GM04503 (cell line): ENCODE data around the gene FLACC1.
"Not testable (repeated sequence)": the region's sequence is repeated elsewhere in the genome, so short reads cannot be mapped to it uniquely, and the experiment has no call there.

Source experiments
- DNase-seq: peaks from one replicate; pipeline ENCODE4 v3.0.0-alpha.2; 2012; ENCODE audit warnings: low read depth

Gene FLACC1

DNA sequence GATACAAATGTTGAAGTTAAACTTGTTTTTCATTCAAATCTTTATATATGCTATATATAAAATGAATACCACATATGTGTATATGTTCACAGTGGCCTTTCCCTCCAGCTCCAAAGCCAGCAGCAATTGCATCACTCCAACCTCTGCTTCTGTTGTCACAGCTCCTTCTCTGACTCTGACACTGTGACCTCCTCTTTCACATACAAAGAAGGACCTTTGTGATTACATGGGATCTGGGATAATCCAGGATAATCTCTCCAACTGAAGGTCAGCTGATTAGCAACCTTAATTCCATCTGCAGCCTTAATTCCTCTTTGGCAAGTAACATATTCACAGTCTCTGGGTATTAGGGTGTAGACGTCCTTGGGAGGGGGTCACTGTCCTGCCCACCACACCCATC, 8.4 kb downstream of the FLACC1 start:
- DNase-seq: no peak

DNA sequence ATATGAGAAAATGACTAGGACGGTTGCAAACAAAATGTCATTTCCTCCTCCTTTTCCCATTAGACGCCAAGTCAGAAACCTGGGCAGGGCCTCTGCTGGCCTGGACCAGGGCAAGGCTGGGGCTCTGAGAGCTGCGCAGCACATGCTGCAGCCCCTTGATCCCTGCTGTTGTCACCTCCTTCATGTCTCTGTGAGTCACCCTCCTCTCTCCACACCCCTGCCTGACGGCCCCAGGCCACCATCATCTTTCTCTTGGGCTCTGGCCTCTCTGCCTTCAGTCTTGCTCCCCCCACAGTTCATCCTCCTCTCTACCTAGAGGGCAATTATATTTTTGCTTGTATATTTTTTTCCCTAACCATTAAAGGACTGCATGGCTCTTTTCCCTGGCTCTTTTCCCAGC, 10.0 kb downstream of the FLACC1 start:
- DNase-seq: no peak

DNA sequence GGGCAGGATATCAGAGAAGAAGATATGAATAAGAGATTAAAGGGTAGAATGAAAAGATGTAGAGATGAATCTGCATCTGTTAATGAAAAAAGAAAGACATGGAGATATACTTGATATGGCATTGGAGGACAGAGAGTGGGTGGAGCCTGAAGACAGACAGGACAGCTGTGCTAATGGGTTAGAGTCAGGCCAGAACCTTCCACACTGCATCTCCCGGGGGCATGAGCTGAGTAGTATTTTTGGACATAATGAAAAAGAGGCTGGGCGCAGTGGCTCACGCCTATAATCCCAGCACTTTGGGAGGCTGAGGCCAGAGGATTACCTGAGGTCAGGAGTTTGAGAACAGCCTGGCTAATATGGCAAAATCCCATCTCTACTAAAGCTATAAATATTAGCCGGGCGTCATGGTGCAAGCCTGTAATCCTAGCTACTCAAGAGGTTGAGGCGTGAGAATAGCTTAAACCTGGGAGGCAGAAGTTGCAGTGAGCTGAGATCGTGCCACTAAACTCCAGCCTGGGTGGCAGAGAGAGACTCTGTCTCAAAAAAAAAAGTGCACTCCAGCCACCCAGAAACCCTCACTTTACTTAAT, 11.4 kb downstream of the FLACC1 start:
- no peak for DNase-seq

DNA sequence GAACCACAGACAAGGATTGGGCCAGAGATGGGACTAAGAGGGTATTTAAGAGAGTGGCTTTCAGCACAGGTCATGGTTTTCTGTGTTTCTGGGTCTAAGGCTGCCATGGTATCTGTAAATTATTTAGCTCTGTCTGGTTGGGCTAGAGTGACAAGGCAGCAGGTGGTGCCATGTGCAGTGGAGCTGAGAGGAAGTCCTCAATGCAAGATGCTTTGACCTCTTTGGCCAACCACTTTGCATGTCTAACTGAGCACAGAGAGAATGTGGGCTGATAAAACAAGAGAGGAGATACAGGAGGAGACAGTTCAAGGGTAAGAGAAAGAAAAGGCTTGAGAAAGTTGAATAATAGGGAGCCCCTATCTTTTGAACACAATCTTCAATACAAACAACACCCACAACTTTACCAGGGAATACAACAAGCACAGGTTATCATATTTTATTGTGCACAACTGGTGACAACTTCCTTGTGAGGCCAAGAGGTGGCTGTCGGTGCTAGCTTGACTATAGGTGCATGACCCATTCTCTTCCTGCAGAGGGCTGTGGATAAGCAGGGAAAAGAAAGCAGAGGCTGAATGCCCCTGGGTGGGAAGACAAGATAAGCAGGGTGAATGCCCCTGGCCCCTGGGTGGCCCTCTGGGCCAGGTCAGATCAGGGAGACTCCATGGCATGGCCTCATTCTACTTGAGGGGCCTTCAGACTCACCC, 12.3 kb downstream of the FLACC1 start:
- no peak for DNase-seq

DNA sequence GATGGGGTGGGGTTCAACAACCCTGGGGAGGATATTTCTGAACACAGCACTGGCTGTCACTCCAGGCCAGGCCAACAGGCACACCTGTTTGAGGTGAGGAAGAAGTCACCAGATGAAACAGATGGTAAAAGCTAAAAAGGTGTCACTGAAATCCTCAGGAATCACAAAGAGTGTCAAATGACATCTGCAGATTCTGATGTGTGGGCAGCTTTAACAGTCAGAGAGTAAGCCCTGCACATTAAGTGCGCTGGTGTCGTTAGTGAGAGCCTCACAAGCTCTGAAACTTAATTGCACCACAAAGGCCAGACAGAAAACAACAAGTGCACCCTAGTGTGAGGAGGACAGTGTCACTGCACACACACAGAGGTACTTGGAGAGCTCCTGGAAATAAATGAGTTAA, 13.6 kb downstream of the FLACC1 start:
- DNase-seq: no peak

DNA sequence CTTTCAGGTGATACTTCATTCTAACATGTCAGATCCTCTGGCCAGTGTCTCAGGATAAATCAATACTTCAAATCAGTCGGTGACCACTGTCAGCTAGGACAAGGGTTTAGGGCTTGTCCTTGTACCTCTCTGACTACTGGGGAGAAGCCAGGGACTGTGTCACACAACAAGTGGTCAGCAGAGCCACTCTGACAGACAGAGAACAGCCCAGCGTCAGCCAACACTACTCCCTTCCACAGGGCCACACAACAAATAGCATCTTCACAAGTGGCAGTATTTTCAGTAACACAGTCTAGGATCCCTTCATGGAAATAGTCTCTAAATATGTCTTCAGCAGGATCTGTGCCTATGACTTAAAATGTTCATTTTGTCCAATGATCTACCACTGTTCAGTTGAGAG, 14.2 kb downstream of the FLACC1 start:
- DNase-seq: no peak

DNA sequence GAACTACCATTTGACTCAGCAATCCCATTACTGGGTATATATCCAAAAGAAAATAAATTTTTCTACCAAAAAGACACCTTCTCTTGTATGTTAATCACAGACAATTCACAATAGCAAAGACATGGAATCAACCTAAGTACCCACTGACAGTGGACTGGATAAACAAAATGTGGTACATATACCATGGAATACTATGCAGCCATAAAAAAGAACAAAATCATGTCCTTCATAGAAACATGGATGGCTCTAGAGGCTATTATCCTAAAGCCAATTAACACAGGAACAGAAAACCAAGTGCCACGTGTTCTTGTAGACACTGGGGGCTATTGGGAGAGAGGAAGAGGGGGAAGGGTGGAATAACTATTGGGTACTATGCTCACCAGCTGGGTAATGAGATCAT, 27.7 kb downstream of the FLACC1 start:
- DNase-seq: no peak

DNA sequence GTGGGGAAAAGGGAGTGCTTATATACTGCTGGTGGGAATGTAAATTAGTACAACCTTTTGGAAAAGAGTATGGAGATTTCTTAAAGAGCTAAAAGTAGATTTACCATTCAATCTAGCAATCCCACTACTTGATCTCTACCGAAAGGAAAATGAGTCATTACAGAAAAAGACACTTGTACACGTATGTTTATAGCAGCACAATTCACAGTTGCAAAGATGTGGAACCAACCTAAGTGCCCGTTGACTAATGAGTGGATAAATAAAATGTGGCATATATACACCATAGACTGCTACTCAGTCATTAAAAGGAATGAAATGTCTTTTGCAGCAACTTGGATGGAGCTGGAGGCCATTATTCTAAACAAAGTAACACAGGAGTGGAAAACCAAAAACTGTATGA, 29.5 kb downstream of the FLACC1 start:
- no peak for DNase-seq

DNA sequence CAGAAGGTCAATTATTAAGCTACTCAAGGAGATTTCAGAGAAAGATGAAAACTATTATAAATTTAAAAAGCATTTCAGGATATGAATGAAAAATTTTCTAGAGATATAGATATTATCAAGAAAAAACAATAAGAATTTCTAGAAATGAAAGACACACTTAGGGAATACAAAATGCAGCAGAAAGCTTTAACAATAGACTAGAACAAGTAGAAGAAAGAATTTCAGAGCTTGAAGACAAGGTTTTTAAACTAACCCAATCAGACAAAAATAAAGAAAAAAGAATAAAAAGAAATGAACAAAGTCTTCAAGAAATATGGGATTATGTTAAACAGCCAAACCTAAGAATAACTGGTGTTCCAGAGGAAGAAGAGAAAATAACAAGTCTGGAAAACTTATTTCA, 34.4 kb downstream of the FLACC1 start:
- DNase-seq: no peak

DNA sequence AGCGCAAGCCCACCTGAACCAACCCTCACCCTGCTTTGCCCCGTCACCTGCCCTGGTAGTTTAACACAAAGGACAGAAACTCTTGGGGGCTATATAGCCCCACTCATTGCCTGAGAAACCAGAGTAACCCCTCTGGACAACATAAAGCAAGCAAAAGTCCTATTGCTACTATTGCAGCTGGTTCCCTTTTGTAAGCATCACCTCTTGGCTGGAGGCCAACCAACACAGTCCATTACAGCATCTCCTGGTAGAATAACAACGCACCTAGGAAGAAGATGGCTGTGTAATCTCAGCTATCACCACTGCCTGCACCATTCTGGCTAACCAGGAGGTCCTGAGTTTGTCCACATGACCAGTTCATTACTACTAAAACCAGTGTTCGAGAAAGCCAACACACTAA, 36.4 kb downstream of the FLACC1 start:
- no peak for DNase-seq

DNA sequence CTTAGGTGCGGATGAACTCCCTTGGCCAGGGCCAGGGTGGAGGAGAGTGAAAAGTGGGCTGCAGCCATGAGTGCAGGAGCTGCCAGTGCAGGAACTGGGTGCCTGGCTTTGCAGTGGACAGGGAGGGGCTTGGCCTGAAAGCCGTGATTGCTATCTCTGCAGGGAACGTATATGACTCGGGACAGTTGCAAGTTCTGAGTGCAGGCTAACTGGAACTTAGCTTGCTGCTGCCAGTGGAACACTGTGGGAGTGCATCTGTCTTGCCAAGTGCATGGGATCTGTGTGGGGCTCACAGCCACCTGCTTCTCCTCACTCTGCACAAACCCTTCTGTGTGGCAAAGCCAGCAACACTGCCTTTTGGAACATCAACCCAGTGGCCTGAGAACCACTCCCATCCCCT, 36.9 kb downstream of the FLACC1 start:
- no peak for DNase-seq

DNA sequence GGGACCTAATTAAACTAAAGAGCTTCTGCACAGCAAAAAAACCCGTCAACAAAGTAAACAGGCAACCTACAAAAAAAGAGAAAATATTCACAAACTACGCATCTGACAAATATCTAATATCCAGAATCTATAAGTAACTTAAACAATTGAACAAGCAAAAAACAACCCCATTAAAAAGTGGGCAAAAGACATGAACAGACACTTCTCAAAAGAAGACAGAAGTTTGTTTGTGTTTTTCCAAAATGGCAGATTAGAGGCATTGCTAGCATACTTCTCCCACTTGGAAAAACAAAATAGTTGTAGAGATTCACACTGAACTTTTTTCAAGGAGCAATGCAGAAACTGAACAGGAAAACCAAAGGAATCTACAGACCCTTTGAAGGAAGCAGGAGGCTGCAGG, 37.6 kb downstream of the FLACC1 start:
- no peak for DNase-seq

DNA sequence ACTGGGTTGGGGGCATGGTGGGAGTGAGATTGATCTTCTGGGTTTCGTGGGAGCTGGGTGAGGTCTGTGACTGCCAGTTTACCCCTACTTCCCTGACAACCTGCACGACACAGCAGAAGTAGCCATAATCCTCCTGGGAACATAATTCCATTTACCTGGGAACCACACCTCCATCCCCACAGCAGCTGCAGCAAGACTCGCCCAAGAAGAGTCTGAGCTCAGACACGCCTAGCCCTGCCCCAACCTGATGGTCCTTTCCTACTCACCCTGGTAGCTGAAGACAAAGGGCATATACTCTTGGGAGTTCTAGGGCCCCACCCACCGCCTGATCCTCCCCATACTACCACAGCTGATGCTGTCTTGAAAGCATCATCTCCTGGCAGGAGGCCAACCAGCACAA, 43.8 kb downstream of the FLACC1 start:
- no peak for DNase-seq

DNA sequence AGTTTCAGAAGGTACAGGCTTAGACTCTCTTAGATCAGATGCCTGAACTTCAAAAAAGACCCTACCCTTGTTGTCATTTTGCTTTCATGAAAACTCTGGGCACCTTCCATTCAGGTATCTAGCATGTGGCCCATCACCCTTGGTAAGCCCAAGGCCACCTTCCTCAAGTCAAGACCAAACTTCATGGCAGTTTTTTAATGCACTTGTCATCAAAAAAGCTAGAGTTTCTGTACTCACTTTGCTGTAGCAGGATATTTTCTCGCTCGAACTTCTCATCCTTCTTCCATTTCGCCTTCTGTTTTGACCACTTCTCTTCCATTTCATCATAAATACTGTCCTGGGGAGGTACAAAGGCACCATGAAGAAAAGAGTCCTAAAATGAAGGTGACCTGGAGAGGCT, 48.2 kb downstream of the FLACC1 start:
- no peak for DNase-seq

DNA sequence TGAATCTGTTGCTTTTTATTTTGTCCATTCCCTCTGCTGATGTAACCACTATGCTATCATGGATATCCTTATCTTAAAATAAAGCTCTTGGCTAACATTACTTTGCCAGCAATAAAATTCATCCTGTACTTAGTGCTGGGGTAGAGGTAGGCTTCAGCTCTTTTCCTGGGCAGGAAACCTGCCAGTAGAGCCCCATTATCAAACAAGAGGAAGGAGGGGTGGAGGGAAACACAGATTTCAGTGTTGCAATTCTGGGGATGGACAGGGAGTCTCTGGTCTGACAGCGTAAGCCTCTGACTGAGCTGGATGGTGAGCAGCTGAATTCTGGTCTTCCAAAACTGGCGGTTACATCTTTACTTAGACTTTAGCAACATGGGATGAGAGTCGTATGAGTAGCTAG, 49.3 kb downstream of the FLACC1 start:
- no peak for DNase-seq

DNA sequence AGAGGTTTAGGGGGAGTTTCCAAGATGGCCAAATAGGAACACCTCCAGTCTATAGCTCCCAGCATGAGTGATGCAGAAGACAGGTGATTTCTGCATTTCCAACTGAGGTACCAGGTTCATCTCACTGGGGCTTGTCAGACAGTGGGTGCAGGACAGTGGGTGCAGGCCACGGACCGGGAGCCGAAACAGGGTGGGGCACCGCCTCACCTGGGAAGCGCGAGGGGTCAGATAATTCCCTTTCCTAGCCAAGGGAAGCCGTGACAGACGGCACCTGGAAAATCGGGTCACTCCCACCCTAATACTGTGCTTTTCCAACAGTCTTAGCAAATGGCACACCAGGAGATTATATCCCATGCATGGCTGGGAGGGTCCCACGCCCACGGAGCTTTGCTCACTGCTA, 57.2 kb downstream of the FLACC1 start:
- not testable (repeated sequence) for DNase-seq

DNA sequence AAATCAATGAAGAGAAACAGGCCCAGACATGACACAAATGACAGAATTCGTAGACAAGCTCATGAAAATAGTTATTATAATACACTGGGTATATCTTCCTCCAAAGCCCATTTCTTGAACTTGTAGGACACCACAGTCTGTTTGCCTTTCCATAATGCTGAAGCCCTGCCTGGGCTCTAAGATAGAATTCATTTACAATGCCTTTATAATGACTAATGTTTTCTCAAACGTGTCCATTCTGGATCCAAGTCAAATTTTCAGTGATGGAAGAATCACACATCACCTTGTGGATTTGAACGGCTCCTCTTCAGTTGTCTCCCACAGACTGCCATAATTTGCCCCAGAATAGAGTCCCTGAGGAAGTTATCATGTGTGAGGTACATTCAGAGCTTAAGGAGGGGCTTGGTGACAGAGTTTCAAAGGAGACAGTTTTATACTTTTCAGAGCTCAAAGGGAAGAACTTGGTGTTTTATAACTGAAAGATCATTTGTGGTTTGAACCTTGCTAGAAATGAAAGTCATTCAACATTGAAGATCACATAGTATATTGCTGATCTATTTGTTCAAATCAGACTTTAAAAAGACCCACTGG, 58.6 kb downstream of the FLACC1 start:
- no peak for DNase-seq

DNA sequence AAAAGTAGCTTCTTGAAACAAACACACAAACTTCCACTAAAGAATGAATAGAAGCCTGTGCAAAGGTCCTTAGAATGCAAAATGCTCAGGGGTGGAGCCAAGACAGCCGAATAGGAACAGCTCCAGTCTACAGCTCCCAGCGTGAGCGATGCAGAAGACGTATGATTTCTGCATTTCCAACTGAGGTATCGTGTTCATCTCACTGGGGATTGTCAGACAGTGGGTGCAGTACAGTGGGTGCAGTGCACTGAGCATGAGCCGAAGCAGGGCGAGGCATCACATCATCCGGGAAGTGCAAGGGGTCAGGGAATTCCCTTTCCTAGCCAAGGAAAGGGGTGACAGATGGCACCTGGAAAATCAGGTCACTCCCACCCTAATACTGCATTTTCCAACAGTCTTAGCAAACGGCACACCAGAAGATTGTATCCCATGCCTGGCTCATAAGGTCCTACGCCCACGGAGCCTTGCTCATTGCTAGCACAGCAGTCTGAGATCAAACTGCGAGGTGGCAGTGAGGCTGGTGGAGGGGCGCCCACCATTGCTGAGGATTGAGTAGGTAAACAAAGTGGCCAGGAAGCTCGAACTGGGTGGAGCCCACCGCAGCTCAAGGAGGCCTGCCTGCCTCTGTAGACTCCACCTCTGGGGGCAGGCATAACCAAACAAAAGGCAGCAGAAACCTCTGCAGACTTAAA, 66.5 kb downstream of the FLACC1 start:
- DNase-seq: not testable (repeated sequence)

DNA sequence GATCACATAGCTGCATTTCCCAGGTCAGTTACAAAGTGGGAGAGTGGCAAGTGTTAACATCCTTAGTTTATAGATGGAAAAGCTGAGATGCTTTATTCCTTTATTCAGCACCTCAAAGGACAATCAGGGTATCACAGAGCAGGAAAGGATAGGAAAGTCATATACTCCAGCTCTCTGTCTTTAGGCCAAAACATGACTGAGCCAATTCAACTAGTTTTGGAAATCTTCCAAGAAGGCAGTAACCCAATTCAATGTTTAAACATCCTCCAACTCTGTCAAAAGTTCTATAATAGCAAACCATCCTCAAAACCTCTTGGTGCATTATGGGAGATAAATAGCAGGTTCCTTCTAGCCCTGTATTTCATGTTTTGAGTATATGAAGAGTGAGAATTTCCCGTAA, 71.6 kb downstream of the FLACC1 start:
- DNase-seq: no peak

DNA sequence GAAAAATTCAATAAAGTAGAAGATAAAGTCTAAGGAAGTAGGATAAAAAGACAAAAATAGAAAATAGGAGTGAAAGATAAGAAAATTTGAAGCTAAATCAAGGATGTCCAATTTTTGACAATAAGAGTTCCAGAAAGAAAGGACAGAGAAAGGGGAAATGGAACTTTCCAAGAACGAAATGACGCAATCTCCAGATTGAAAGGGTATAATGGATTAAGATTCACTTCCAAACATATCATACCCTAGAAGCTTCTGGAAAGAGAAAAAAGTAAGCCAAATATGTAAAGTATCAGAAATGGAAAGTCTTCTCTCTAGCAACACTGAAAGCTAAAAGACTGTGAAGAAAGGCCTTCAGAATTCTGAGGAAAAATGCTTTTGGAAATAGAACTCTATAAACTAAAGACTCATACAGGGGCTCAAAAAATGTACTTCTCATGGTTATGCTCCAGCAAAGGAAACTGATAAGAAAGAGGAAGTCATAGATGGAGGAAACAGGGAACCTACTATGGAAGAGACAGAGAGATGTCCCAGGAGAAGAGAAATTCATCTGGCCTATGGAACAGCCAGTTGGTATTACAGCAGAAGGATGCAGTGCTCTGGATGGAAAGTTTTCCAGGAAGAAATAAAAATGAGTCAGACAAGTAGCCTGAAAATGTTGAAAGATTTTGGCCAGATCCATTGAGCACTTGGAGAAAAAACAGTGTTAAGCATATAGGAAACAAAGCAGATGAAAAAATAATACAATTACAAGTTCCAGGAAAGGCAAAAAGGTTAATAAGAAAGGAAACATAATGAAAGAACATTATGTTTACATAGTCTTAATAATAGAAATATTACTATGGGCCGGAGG, 76.7 kb downstream of the FLACC1 start:
- no peak for DNase-seq

DNA sequence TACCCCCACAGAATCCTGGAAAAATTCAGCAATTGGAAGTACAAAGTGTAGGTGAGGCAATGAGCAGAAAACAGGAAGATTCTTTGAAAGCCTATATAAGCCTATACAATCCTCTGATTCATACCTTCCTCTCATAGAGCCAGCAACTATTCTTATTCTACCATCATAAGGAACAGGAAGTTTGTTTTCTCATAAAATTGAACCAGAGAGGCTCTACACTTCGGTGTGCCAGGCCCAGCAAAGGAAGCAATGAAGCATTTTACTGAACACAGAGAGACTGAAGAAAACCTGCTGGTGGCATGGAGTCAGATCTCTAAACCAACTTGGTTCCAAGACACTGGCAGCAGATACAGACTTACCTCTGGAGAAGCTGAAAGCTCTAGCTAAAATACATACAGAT, 78.1 kb downstream of the FLACC1 start:
- no peak for DNase-seq

DNA sequence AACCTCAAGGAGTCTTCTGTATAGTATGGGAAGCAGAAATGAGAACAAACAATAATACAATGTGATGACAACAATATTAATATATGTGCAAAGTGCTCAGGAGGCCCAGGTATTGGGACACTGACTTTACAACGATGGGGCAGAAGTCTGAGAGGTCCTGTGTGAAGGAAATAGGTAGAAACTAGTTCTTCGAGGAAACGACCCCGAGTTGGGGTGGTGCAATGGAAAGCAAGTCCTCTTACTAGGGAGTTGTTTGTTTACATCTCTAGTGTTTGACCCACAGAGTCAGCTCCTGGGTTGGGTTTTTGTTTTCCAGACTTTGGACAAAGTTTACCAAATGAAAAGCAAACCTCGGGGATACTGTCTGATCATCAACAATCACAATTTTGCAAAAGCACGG, 80.6 kb downstream of the FLACC1 start:
- no peak for DNase-seq
